Nephron (organoid): Measurements from ENCODE around the gene ZNF79.

Experiments
- H3K27ac Mint-ChIP-seq, 3 experiments: 2 replicates each; pipeline ENCODE4 v1.8.0; 2020; ENCODE audit warnings: mixed read lengths in 3 of 3, mild to moderate bottlenecking in 2 of 3, moderate library complexity in 1 of 3
- H3K27me3 Mint-ChIP-seq: 2 replicates; pipeline ENCODE4 v1.8.0; 2021; ENCODE audit warnings: low read depth, mild to moderate bottlenecking, moderate library complexity, mixed read lengths
- H3K36me3 Mint-ChIP-seq: 2 replicates; pipeline ENCODE4 v1.8.0; 2020; ENCODE audit warnings: low read depth, mixed read lengths
- H3K4me1 Mint-ChIP-seq: 2 replicates; pipeline ENCODE4 v1.8.0; 2020; ENCODE audit warnings: mixed read lengths
- H3K4me3 Mint-ChIP-seq, 3 experiments: 2 replicates each; pipeline ENCODE4 v1.8.0; 2020; ENCODE audit warnings: mild to moderate bottlenecking in 3 of 3, mixed read lengths in 3 of 3, moderate library complexity in 2 of 3
- H3K9me3 Mint-ChIP-seq: 2 replicates; pipeline ENCODE4 v1.8.0; 2020; ENCODE audit warnings: mixed read lengths
- TF ChIP-seq, protein P1 (sequence below), 3 experiments: fragments of 200-600 bp; sonication (generic); IDR thresholded peaks; one replicate each; pipeline ENCODE4 v1.5.0; 2021; ENCODE audit warnings: antibody characterized with exemption in 3 of 3; ENCODE audit not compliant: unreplicated experiment in 3 of 3

Gene ZNF79

DNA sequence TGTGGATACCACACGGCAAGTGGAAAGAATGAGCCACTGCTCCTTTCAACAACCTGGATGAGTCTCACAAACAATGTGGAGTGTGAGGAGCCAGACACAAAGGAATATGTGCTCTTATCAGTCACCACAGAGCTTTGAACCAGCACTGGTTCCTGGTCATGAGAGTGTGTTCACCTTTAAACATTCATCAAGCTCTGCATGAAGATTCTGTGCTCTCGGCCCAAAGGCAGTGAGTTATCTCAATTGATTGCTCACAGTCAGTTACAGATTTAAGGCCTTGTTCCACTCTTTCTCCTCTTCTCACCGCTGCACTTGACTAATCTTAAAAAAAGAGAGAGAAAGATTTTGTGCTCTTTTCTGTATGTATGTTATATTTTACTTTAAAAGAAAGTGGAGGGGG lies 46.5 kb downstream of the ZNF79 start:
- no peaks in the 10 kb centered on the region for H3K9me3 Mint-ChIP-seq
- H3K4me3 Mint-ChIP-seq, result no peak overlapping the region
- H3K4me1 Mint-ChIP-seq, result no peaks in the 10 kb centered on the region
- TF ChIP-seq, protein P1, sequence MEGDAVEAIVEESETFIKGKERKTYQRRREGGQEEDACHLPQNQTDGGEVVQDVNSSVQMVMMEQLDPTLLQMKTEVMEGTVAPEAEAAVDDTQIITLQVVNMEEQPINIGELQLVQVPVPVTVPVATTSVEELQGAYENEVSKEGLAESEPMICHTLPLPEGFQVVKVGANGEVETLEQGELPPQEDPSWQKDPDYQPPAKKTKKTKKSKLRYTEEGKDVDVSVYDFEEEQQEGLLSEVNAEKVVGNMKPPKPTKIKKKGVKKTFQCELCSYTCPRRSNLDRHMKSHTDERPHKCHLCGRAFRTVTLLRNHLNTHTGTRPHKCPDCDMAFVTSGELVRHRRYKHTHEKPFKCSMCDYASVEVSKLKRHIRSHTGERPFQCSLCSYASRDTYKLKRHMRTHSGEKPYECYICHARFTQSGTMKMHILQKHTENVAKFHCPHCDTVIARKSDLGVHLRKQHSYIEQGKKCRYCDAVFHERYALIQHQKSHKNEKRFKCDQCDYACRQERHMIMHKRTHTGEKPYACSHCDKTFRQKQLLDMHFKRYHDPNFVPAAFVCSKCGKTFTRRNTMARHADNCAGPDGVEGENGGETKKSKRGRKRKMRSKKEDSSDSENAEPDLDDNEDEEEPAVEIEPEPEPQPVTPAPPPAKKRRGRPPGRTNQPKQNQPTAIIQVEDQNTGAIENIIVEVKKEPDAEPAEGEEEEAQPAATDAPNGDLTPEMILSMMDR (IDR thresholded peaks at IDR 0.05; ENCODE audit: unreplicated experiment in 3 of 3), result no peak
- no peaks in the 10 kb centered on the region for H3K27me3 Mint-ChIP-seq
- H3K36me3 Mint-ChIP-seq, result peaks cover 35% of the 10 kb centered on the region
- H3K27ac Mint-ChIP-seq, result no peak overlapping the region

DNA sequence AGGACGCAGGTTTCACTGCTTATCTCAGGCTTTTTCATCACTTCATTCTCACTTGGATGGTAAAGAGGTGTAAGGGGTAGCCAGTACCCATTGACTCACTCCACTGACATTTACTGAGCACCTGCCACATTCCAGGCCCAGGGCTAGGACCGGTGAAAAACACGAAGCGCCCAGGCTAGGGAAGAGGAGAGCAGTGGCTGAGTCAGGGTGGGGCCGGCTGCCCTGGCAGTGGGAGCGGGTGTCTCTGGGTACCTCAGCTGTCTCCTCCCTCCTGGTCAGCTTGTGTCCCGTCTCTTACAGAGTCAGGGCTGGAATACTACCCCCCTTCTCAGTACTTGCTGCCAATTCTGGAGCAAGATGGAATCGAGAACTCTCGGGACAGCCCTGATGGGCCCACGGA lies 49.3 kb downstream of the ZNF79 start:
- TF ChIP-seq, protein P1 (IDR thresholded peaks at IDR 0.05; ENCODE audit: unreplicated experiment in 3 of 3), result no peak
- no peaks in the 10 kb centered on the region for H3K9me3 Mint-ChIP-seq
- no peak overlapping the region for H3K27ac Mint-ChIP-seq
- no peak overlapping the region for H3K4me3 Mint-ChIP-seq
- H3K27me3 Mint-ChIP-seq, result no peaks in the 10 kb centered on the region
- H3K36me3 Mint-ChIP-seq, result peaks cover 32% of the 10 kb centered on the region
- H3K4me1 Mint-ChIP-seq, result no peaks in the 10 kb centered on the region

DNA sequence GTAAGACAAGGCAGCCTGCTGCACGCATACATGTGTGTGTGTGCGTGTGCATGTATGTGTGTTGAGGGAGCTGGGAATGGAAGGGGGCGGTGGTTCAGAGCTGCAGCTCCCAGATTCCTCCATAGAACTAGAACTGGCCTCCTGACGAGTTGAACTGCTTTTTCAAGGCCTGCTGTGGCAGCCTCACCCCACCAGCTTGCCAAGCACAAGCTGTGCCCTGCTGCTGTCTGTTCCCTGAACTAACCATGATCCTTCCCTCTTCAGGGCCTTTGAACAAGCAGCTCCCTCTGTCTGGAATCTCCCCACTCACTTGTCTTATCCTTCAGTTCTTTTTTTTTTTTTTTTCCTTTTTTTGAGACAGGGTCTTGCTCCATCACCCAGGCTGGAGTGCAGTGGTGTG lies 49.8 kb downstream of the ZNF79 start:
- H3K27me3 Mint-ChIP-seq, result no peaks in the 10 kb centered on the region
- H3K4me3 Mint-ChIP-seq, result no peak overlapping the region
- no peak overlapping the region for H3K27ac Mint-ChIP-seq
- H3K9me3 Mint-ChIP-seq, result no peaks in the 10 kb centered on the region
- TF ChIP-seq, protein P1 (IDR thresholded peaks at IDR 0.05; ENCODE audit: unreplicated experiment in 3 of 3), result no peak
- peaks cover 34% of the 10 kb centered on the region for H3K36me3 Mint-ChIP-seq
- no peaks in the 10 kb centered on the region for H3K4me1 Mint-ChIP-seq

DNA sequence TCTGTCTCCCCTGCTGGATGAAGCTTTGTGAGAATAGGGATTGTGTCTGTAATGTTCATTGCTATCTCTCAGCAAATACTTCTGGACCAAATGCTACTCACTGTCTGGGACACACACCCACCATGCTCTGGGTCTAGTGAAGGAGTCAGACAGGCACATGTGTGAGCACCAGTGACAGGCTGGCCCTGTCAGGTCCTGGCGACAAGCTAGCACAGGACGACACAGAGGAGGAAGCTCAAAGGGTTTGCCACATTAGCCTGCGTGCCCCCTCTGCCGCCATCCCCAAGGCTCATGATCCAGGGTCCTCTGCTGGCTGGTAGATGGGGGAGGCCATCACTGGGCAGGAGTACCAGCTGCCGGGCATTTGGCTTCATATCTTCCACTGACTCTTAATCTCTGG lies 50.4 kb downstream of the ZNF79 start:
- TF ChIP-seq, protein P1 (IDR thresholded peaks at IDR 0.05; ENCODE audit: unreplicated experiment in 3 of 3), result no peak
- Mint-ChIP-seq H3K4me1 (no peaks in the 10 kb centered on the region), H3K36me3 (peaks cover 36% of the 10 kb centered on the region), H3K27me3 (no peaks in the 10 kb centered on the region), H3K4me3 (no peak overlapping the region), H3K9me3 (no peaks in the 10 kb centered on the region), H3K27ac (no peak overlapping the region)

DNA sequence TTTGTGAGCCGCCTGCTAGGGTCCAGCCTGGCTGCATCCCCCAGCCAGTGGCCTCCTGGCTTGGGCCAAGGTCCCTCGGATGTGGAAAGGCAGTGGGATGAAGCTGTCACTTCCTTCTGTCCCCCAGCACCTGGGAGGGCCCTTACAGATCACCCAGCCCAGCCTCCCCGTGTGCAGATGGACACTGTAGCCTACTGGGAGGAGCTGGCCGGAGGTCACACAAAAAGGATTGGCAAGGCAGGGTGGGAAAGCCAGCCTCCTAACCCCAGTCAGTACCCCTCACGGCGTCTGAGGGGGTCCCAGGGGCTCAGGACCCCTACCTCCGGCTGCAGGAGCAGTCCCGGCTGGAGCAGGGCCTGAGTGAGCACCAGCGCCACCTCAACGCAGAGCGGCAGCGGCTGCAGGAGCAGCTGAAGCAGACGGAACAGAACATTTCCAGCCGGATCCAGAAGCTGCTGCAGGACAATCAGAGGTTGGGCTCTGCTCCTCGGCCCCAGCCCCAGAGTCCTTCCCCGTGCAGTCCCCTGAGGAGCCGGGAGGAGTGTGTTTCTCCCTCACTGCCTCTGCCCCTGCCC lies 55.4 kb downstream of the ZNF79 start:
- H3K4me3 Mint-ChIP-seq, result no peak overlapping the region
- no peaks in the 10 kb centered on the region for H3K4me1 Mint-ChIP-seq
- no peaks in the 10 kb centered on the region for H3K9me3 Mint-ChIP-seq
- H3K27me3 Mint-ChIP-seq, result no peaks in the 10 kb centered on the region
- TF ChIP-seq, protein P1 (IDR thresholded peaks at IDR 0.05; ENCODE audit: unreplicated experiment in 3 of 3), result no peak
- peaks cover 26% of the 10 kb centered on the region for H3K36me3 Mint-ChIP-seq
- H3K27ac Mint-ChIP-seq, result no peak overlapping the region

DNA sequence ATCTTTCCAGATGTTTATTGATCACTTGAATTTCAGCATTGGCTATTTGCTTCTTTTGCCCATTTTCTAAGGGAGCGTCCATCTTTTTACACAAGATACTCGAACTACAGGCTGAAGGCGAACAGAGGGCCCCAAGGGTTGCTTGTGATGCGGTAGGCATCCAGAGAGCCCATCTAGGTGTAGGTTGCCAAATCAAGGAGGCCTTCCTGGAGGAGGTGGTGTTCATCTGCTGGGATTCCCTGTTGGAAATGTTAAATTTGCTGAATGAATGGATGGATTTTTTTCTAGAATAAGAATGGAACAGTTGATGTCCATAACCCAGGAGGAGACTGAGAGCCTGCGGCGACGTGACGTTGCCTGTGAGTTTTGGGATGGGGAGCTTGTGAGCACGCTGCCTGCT lies 58.5 kb downstream of the ZNF79 start:
- H3K4me3 Mint-ChIP-seq, result no peak overlapping the region
- H3K27me3 Mint-ChIP-seq, result no peaks in the 10 kb centered on the region
- H3K36me3 Mint-ChIP-seq, result peaks cover 25% of the 10 kb centered on the region
- H3K4me1 Mint-ChIP-seq, result no peaks in the 10 kb centered on the region
- H3K9me3 Mint-ChIP-seq, result no peaks in the 10 kb centered on the region
- no peak overlapping the region for H3K27ac Mint-ChIP-seq
- TF ChIP-seq, protein P1 (IDR thresholded peaks at IDR 0.05; ENCODE audit: unreplicated experiment in 3 of 3), result no peak
